ENCODE measurements around the gene LRRC30.

LRRC30 gene

GRCh38 chr18:7259475-7259874 lies 28.6 kb downstream of the LRRC30 start:
- Histone ChIP-seq H3K27ac (no peak overlapping the region), H3K27me3 (no peaks in the 10 kb centered on the region), H4K20me1 (no peaks in the 10 kb centered on the region), H3K4me3 (no peak overlapping the region), H3K9ac (no peak overlapping the region), H3K4me1 (no peaks in the 10 kb centered on the region; a peak in 1 of 20 replicates), H3K36me3 (no peaks in the 10 kb centered on the region), H3K9me3 (replicated peaks in 1 of 11) (no peaks in the 10 kb centered on the region), H3K4me2 (no peak overlapping the region)
- TF ChIP-seq Cebpa-rat (IDR thresholded peaks at IDR 0.05) = no peak

- Histone ChIP-seq H3K9ac (no peak overlapping the region), H4K20me1 (no peaks in the 10 kb centered on the region), H3K4me1 (no peaks in the 10 kb centered on the region; a peak in 1 of 20 replicates), H3K4me2 (no peak overlapping the region), H3K4me3 (no peak overlapping the region), H3K27me3 (no peaks in the 10 kb centered on the region), H3K27ac (no peak overlapping the region), H3K36me3 (no peaks in the 10 kb centered on the region), H3K9me3 (replicated peaks in 1 of 11) (no peaks in the 10 kb centered on the region)
- TF ChIP-seq Cebpa-rat (IDR thresholded peaks at IDR 0.05) = no peak
Observed at GRCh38 chr18:7261199-7261598, 30.3 kb downstream of the LRRC30 start.

DNA sequence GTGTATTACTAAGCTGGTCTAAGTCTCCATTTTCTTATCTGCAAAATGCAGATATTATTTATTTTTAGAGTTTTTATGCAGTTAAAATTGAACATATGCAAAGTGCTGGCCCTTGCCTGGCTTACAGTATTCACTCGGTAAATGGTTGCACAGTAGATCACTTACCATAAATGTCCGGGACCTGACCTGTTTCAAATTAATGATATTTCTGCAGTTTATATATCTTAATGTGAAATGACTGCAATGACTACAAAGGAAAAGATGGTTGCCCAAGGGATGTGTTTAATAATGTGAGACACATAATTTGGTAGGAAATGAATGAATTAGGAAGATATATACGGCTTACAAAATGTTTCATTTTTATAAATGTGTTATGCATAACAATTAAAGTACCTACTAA lies 37.1 kb downstream of the LRRC30 start:
- no peaks in the 10 kb centered on the region for H3K27me3 ChIP-seq
- H3K4me3 ChIP-seq = no peak overlapping the region
- H3K9ac ChIP-seq = no peak overlapping the region
- TF ChIP-seq Cebpa-rat (IDR thresholded peaks at IDR 0.05) = no peak
- no peaks in the 10 kb centered on the region for H3K36me3 ChIP-seq
- no peak overlapping the region for H3K27ac ChIP-seq
- no peak overlapping the region for H3K4me2 ChIP-seq
- H3K4me1 ChIP-seq = peaks cover 0 to 6% (median 4%) of the 10 kb centered on the region in 10 experiments; a peak in 11 of 20 replicates
- H3K9me3 ChIP-seq (replicated peaks in 1 of 11) = no peaks in the 10 kb centered on the region
- no peaks in the 10 kb centered on the region for H4K20me1 ChIP-seq

GRCh38 chr18:7269942-7270341 lies 39.1 kb downstream of the LRRC30 start:
- Histone ChIP-seq H3K36me3 (no peaks in the 10 kb centered on the region), H3K4me1 (peaks cover 0 to 26% (median 16%) of the 10 kb centered on the region in 10 experiments; a peak in 15 of 20 replicates), H3K27ac (no peak overlapping the region), H3K4me2 (no peak overlapping the region), H3K27me3 (no peaks in the 10 kb centered on the region), H4K20me1 (no peaks in the 10 kb centered on the region), H3K9me3 (replicated peaks in 1 of 11) (no peaks in the 10 kb centered on the region), H3K4me3 (no peak overlapping the region), H3K9ac (no peak overlapping the region)
- TF ChIP-seq Cebpa-rat (IDR thresholded peaks at IDR 0.05) = no peak

DNA sequence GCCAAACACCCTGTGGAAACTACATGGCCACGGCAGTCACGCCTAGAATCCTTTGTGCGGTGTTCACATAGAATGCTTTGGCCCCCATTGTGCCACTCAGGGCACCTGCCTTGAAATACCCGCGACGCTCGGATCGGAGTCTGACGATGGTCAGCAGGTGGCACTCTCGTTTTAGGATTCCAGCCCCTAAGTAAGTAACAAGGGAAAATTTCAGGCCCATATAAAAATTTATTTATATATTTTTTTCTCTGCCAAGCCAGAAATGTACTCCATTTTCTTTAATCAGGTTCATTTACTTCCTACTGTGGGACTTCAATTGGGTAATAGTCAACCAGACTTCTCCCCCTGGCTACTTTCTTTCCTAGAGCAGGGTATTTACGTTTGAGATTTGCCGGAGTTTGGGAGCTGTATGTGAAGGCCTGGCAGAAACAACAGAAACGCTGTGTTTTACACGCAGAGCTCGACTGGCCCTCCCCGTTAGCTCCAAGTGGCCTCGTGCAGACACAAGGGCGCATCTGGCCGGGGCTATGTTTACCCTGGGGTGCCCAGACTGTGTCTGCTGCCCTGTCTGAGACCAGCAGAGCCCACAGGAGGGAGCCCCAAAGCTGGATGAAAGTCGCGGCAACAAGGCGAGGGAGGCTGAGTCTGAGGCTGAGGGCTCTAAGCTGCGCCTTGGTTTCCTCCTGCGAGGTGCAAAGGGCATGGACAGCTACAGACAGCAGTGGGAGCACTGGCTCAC lies 41.6 kb downstream of the LRRC30 start:
- Histone ChIP-seq H3K4me3 (no peak overlapping the region), H3K9me3 (replicated peaks in 1 of 11) (no peaks in the 10 kb centered on the region), H4K20me1 (no peaks in the 10 kb centered on the region), H3K9ac (no peak overlapping the region), H3K4me1 (peaks cover 0 to 27% (median 16%) of the 10 kb centered on the region in 10 experiments; a peak in 15 of 20 replicates), H3K4me2 (peak overlapping the region in 6 of 11 experiments; percentile 4 to 70 (median 62); a peak in 9 of 22 replicates), H3K27ac (peak overlapping the region in 6 of 11 experiments; percentile 22 to 69 (median 56); a peak in 9 of 22 replicates), H3K27me3 (no peaks in the 10 kb centered on the region), H3K36me3 (no peaks in the 10 kb centered on the region)
- TF ChIP-seq Cebpa-rat (IDR thresholded peaks at IDR 0.05) = no peak

DNA sequence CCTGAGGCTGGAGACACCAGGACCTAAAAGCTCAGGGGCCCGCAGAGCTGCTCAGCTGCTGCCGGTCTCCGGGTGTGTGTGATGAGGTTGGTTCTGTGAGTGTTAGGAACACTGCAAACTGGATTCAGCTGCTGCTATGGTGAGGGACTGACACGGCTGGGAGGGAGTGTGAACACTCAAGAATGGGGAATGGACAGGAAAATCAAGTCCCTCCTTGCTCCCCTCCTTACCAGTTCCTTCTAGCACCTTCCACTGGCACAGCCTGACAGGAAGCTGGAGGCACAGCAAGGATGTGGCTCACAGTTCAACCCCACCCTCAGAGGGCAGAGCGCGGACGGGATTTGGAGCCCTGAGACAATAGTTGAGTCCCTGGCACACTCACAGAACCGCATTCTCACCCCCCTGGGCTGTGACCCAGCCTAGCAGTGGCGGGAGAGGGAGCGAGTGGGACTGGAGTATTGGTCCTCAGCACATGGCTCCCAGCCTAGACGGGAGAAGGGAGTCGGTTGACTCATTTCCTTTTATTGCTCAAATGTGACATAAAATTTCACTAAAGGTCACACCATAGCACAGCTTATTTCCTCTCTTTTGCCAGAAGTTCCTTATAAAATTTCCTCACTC lies 42.5 kb downstream of the LRRC30 start:
- peaks cover 0 to 27% (median 16%) of the 10 kb centered on the region in 10 experiments; a peak in 15 of 20 replicates for H3K4me1 ChIP-seq
- no peaks in the 10 kb centered on the region for H3K9me3 ChIP-seq (replicated peaks in 1 of 11)
- peak overlapping the region in 8 of 11 experiments; percentile 4 to 70 (median 56); a peak in 14 of 22 replicates for H3K4me2 ChIP-seq
- H3K27ac ChIP-seq = peak overlapping the region in 8 of 11 experiments; percentile 22 to 69 (median 46); a peak in 16 of 22 replicates
- H3K27me3 ChIP-seq = no peaks in the 10 kb centered on the region
- no peak overlapping the region for H3K4me3 ChIP-seq
- TF ChIP-seq Cebpa-rat (IDR thresholded peaks at IDR 0.05) = 0 out of 22 replicates have a peak, but pooled peaks of 2 of the 11 experiments have one; percentile 23 to 32
- H3K9ac ChIP-seq = peak overlapping the region in 4 of 11 experiments; percentile 2 to 20 (median 10); a peak in 3 of 22 replicates
- no peaks in the 10 kb centered on the region for H4K20me1 ChIP-seq
- no peaks in the 10 kb centered on the region for H3K36me3 ChIP-seq

- TF ChIP-seq Cebpa-rat (IDR thresholded peaks at IDR 0.05) = no peak
- no peaks in the 10 kb centered on the region for H3K36me3 ChIP-seq
- H4K20me1 ChIP-seq = no peaks in the 10 kb centered on the region
- no peaks in the 10 kb centered on the region for H3K9me3 ChIP-seq (replicated peaks in 1 of 11)
- no peak overlapping the region for H3K4me2 ChIP-seq
- H3K9ac ChIP-seq = no peak overlapping the region
- H3K4me1 ChIP-seq = no peaks in the 10 kb centered on the region
- H3K27me3 ChIP-seq = no peaks in the 10 kb centered on the region
- H3K27ac ChIP-seq = no peak overlapping the region
- no peak overlapping the region for H3K4me3 ChIP-seq
Observed at GRCh38 chr18:7281579-7281978, 50.7 kb downstream of the LRRC30 start.

All from BLaER1 treated with 17β-estradiol and CSF1 and Interleukin-3, amounts not matched to agents 10 nM and 100 nM (cell line).